CD14-positive monocyte (primary cell): Measurements from ENCODE around the gene R3HCC1L. TPM values are rescaled to one million over a fixed set of nuclear protein-coding genes. Genes with fewer than 3 reads are reported as not detected.

ENCODE experiments used
- DNase-seq, 3 donors: peaks; one replicate each; pipeline ENCODE4 v3.0.0-alpha.2; 2011 to 2022
- H2AFZ ChIP-seq: 2 replicates; pipeline ENCODE4 v1.6.0; 2012; ENCODE audit warnings: mild to moderate bottlenecking, low read depth, low read length, inconsistent platforms; ENCODE audit not compliant: insufficient read depth, poor library complexity, severe bottlenecking
- H3K27ac ChIP-seq, 2 donors: 1 replicate in 1 of 2; 2 replicates in 1 of 2; pipeline ENCODE4 v1.5.1; 2012 to 2013; ENCODE audit warnings: low read length in 2 of 2, control low read depth in 1 of 2, inconsistent platforms in 1 of 2, low read depth in 1 of 2, mild to moderate bottlenecking in 1 of 2
- H3K27me3 ChIP-seq, 2 donors: one replicate each; pipeline versions ENCODE4 v1.6.0 to v1.6.1; 2011 to 2013; ENCODE audit warnings: low read length in 2 of 2; ENCODE audit not compliant: control insufficient read depth in 2 of 2, insufficient read depth in 2 of 2
- H3K36me3 ChIP-seq, 2 donors: replicated peaks in 1 of 2; 1 replicate in 1 of 2; 2 replicates in 1 of 2; pipeline versions ENCODE4 v1.5.1 to v1.6.1; 2012 to 2013; ENCODE audit warnings: low read length in 2 of 2, control low read depth in 1 of 2, inconsistent platforms in 1 of 2, mild to moderate bottlenecking in 1 of 2; ENCODE audit not compliant: insufficient read depth in 2 of 2, control insufficient read depth in 1 of 2
- H3K4me1 ChIP-seq, 2 donors: 1 replicate in 1 of 2; 2 replicates in 1 of 2; pipeline versions ENCODE4 v1.5.1 to v1.6.1; 2012 to 2013; ENCODE audit warnings: low read length in 2 of 2, control low read depth in 1 of 2, inconsistent platforms in 1 of 2, mild to moderate bottlenecking in 1 of 2, moderate library complexity in 1 of 2; ENCODE audit not compliant: insufficient read depth in 2 of 2, control insufficient read depth in 1 of 2
- H3K4me2 ChIP-seq: replicated peaks from 2 replicates; pipeline ENCODE3; 2012; ENCODE audit warnings: low read length, moderate library complexity, mild to moderate bottlenecking; ENCODE audit not compliant: poor library complexity, severe bottlenecking; ENCODE audit errors: extremely low read depth
- H3K4me3 ChIP-seq, 3 experiments: fragments of 200-600 bp in 1 of 3; sonication (generic) in 1 of 3; replicated peaks in 1 of 3; 1 replicate in 2 of 3; 2 replicates in 1 of 3; pipeline ENCODE4 v1.5.1; 2011 to 2013; ENCODE audit warnings: low read length in 3 of 3, mild to moderate bottlenecking in 3 of 3, control low read depth in 2 of 3, low read depth in 2 of 3, inconsistent platforms in 1 of 3, moderate library complexity in 1 of 3
- H3K79me2 ChIP-seq: 2 replicates; pipeline ENCODE4 v1.6.0; 2012; ENCODE audit warnings: mild to moderate bottlenecking, control low read depth, inconsistent platforms, low read length, moderate library complexity; ENCODE audit not compliant: insufficient read depth
- H3K9ac ChIP-seq: 2 replicates; pipeline ENCODE4 v1.6.0; 2017; ENCODE audit warnings: low read length, mild to moderate bottlenecking; ENCODE audit not compliant: insufficient read depth, poor library complexity, severe bottlenecking
- H3K9me3 ChIP-seq, 2 donors: replicated peaks in 1 of 2; 1 replicate in 1 of 2; 2 replicates in 1 of 2; pipeline versions ENCODE4 v1.5.1 to v1.6.1; 2012 to 2013; ENCODE audit warnings: low read length in 2 of 2, control low read depth in 1 of 2; ENCODE audit not compliant: control insufficient read depth in 1 of 2, insufficient read depth in 1 of 2
- H4K20me1 ChIP-seq: 2 replicates; pipeline ENCODE4 v1.6.0; 2012; ENCODE audit warnings: mild to moderate bottlenecking, low read length, control low read depth, moderate library complexity; ENCODE audit not compliant: insufficient read depth
- H3K27ac Mint-ChIP-seq, 7 donors: one replicate each; pipeline ENCODE4 v1.8.0; 2020; ENCODE audit warnings: mild to moderate bottlenecking in 7 of 7, mixed read lengths in 7 of 7, moderate library complexity in 6 of 7, inconsistent platforms in 2 of 7
- H3K27me3 Mint-ChIP-seq, 3 donors: one replicate each; pipeline ENCODE4 v1.8.0; 2021 to 2022; ENCODE audit warnings: low read depth in 3 of 3, mild to moderate bottlenecking in 3 of 3, mixed read lengths in 3 of 3, moderate library complexity in 3 of 3, inconsistent platforms in 1 of 3
- H3K36me3 Mint-ChIP-seq, 2 donors: one replicate each; pipeline ENCODE4 v1.8.0; 2020; ENCODE audit warnings: mixed read lengths in 2 of 2, inconsistent platforms in 1 of 2, mild to moderate bottlenecking in 1 of 2
- H3K4me1 Mint-ChIP-seq: one replicate; pipeline ENCODE4 v1.8.0; 2020; ENCODE audit warnings: mild to moderate bottlenecking, mixed read lengths
- H3K4me3 Mint-ChIP-seq, 2 donors: one replicate each; pipeline ENCODE4 v1.8.0; 2020; ENCODE audit warnings: mild to moderate bottlenecking in 2 of 2, mixed read lengths in 2 of 2, moderate library complexity in 1 of 2
- H3K9me3 Mint-ChIP-seq, 7 donors: one replicate each; pipeline ENCODE4 v1.8.0; 2020 to 2022; ENCODE audit warnings: mixed read lengths in 7 of 7, mild to moderate bottlenecking in 6 of 7, moderate library complexity in 6 of 7, inconsistent platforms in 2 of 7
- CTCF ChIP-seq: fragments of 200-600 bp; IDR thresholded peaks from one replicate; pipeline ENCODE4 v1.8.0; 2022; ENCODE audit warnings: antibody characterized with exemption, mild to moderate bottlenecking
- WGBS: methylation state at CpG from one replicate; pipeline ENCODE4 v1.1.5; 2013; ENCODE audit warnings: missing lambda C conversion rate; ENCODE audit not compliant: insufficient coverage; 5-methylcytosine and 5-hydroxymethylcytosine counted together
- intact Hi-C, 2 donors: fragments of 100-400 bp; cut with micrococcal nuclease; formaldehyde crosslinking; loops; one replicate each; pipeline versions ENCODE4 v1.15.0 to v1.15.1; 2023
- polyA plus RNA-seq, 3 donors: library from polyadenylated mRNA; depleted of rRNA in 1 of 3; unstranded in 2 of 3; stranded (reverse) in 1 of 3; fragments of 300-500 nt in 2 of 3; fragments of >200 nt in 1 of 3; fragmentation: Illumina TruSeq in 2 of 3; gene quantifications; 1 replicate in 2 of 3; 2 replicates in 1 of 3; pipeline ENCODE4 v1.2.3, GENCODE V29; 2012 to 2021

The R3HCC1L gene
- polyA plus RNA-seq, 3 donors: 2.6 to 13.8 (median 2.7) TPM

GRCh38 chr10:98195120-98195519 lies 60.7 kb downstream of the R3HCC1L start:
- Histone ChIP-seq H2AFZ (no peak overlapping the region), H3K27ac (peak overlapping the region in 1 of 2 donors; percentile 4), H3K79me2 (peaks cover 21% of the 10 kb centered on the region), H3K9me3 (no peaks in the 10 kb centered on the region), H4K20me1 (peaks cover 49% of the 10 kb centered on the region), H3K4me2 (no peak overlapping the region), H3K4me3 (no peak overlapping the region), H3K36me3 (peaks cover 16 to 34% of the 10 kb centered on the region in 2 donors), H3K27me3 (no peaks in the 10 kb centered on the region), H3K9ac (no peak overlapping the region), H3K4me1 (peaks cover 3 to 4% of the 10 kb centered on the region in 2 donors)
- no peak overlapping the region for H3K4me3 Mint-ChIP-seq
- no peak overlapping the region for H3K27ac Mint-ChIP-seq
- peaks cover 11% of the 10 kb centered on the region for H3K4me1 Mint-ChIP-seq
- TF ChIP-seq CTCF: no peak
- H3K9me3 Mint-ChIP-seq: peaks cover 0 to 13% (median 4%) of the 10 kb centered on the region in 7 donors
- DNase-seq: no peak
- no peaks in the 10 kb centered on the region for H3K27me3 Mint-ChIP-seq
- intact Hi-C loops: no loop called here
- peaks cover 44 to 49% of the 10 kb centered on the region in 2 donors for H3K36me3 Mint-ChIP-seq
- no CpG with 5 or more reads among the region's 1 CpG for WGBS

GRCh38 chr10:98196985-98197384 lies 62.5 kb downstream of the R3HCC1L start:
- Histone ChIP-seq H3K4me2 (no peak overlapping the region), H3K9me3 (no peaks in the 10 kb centered on the region), H4K20me1 (peaks cover 68% of the 10 kb centered on the region), H3K27ac (no peak overlapping the region), H3K4me1 (peaks cover 3 to 4% of the 10 kb centered on the region in 2 donors), H3K27me3 (no peaks in the 10 kb centered on the region), H3K9ac (no peak overlapping the region), H3K36me3 (peaks cover 14 to 45% of the 10 kb centered on the region in 2 donors), H3K79me2 (peaks cover 31% of the 10 kb centered on the region), H3K4me3 (no peak overlapping the region), H2AFZ (no peak overlapping the region)
- 77% methylated on average over 3 of the region's 6 CpGs for WGBS
- peaks cover 0 to 7% (median 2%) of the 10 kb centered on the region in 7 donors for H3K9me3 Mint-ChIP-seq
- no peaks in the 10 kb centered on the region for H3K27me3 Mint-ChIP-seq
- H3K4me3 Mint-ChIP-seq: no peak overlapping the region
- DNase-seq: no peak
- peaks cover 37 to 38% of the 10 kb centered on the region in 2 donors for H3K36me3 Mint-ChIP-seq
- no peak for TF ChIP-seq CTCF
- peak overlapping the region in 1 of 7 donors; percentile 34 for H3K27ac Mint-ChIP-seq
- intact Hi-C loops: no loop called here
- peaks cover 11% of the 10 kb centered on the region for H3K4me1 Mint-ChIP-seq
